Activated CD4-positive, alpha-beta memory T cell treated with anti-CD3 and anti-CD28 coated beads, Interleukin-2, amount 10 ng/mL, durations not matched to agents 7 days and 5 days (primary cell): Measurements from ENCODE around the gene SSX3. TPM values are rescaled to one million over a fixed set of nuclear protein-coding genes. Genes with fewer than 3 reads are reported as not detected.

Experiments used
- total RNA-seq, 2 experiments: library from RNA; stranded (reverse); gene quantifications; one replicate each; pipeline ENCODE4 v1.2.3, GENCODE V29; 2021

SSX3 gene
- total RNA-seq, 2 experiments from 2014 or later: not detected

Other genes with a start within 250 kb of the SSX3 start
- not detected for gene SPACA5B, start 226.1 kb downstream of the SSX3 start, total RNA-seq
- not detected for gene SSX5, start 159.9 kb downstream of the SSX3 start, total RNA-seq
- not detected for gene SSX1, start 101.3 kb downstream of the SSX3 start, total RNA-seq
- not detected for gene SSX4, start 26.8 kb upstream of the SSX3 start, total RNA-seq
- gene SSX4B, start 55.3 kb upstream of the SSX3 start, total RNA-seq: not detected
- gene SLC38A5, start 113.6 kb upstream of the SSX3 start, total RNA-seq: 10 to 100 TPM; 76.4 to 82.4 TPM
- gene FTSJ1, start 119.5 kb upstream of the SSX3 start, total RNA-seq: 10 to 100 TPM; 57.6 to 60.1 TPM
- 10 to 100 TPM; 26.1 to 29.2 TPM for gene PORCN, start 152.3 kb upstream of the SSX3 start, total RNA-seq
- 100 to 1,000 TPM; 446 to 461 TPM for gene EBP, start 165.1 kb upstream of the SSX3 start, total RNA-seq
- gene TBC1D25, start 183.0 kb upstream of the SSX3 start, total RNA-seq: 10 to 100 TPM; 21.7 to 22.3 TPM
- gene RBM3, start 217.8 kb upstream of the SSX3 start, total RNA-seq: 100 to 1,000 TPM; 180 to 182 TPM
- 10 to 100 TPM; 48.5 to 53.5 TPM for gene WDR13, start 240.8 kb upstream of the SSX3 start, total RNA-seq